CD14-positive monocyte (primary cell): ENCODE results near the gene PCDHGA12. TPM values are rescaled to one million over a fixed set of nuclear protein-coding genes. Genes with fewer than 3 reads are reported as not detected.
"Not testable (repeated sequence)": the region's sequence is repeated elsewhere in the genome, so short reads cannot be mapped to it uniquely, and the experiment has no call there.

ENCODE experiments used
- DNase-seq, 3 donors: peaks; one replicate each; pipeline ENCODE4 v3.0.0-alpha.2; 2011 to 2022
- H2AFZ ChIP-seq: 2 replicates; pipeline ENCODE4 v1.6.0; 2012; ENCODE audit warnings: mild to moderate bottlenecking, low read depth, low read length, inconsistent platforms; ENCODE audit not compliant: insufficient read depth, poor library complexity, severe bottlenecking
- H3K27ac ChIP-seq, 2 donors: 1 replicate in 1 of 2; 2 replicates in 1 of 2; pipeline ENCODE4 v1.5.1; 2012 to 2013; ENCODE audit warnings: low read length in 2 of 2, control low read depth in 1 of 2, inconsistent platforms in 1 of 2, low read depth in 1 of 2, mild to moderate bottlenecking in 1 of 2
- H3K27me3 ChIP-seq, 2 donors: one replicate each; pipeline versions ENCODE4 v1.6.0 to v1.6.1; 2011 to 2013; ENCODE audit warnings: low read length in 2 of 2; ENCODE audit not compliant: control insufficient read depth in 2 of 2, insufficient read depth in 2 of 2
- H3K36me3 ChIP-seq, 2 donors: replicated peaks in 1 of 2; 1 replicate in 1 of 2; 2 replicates in 1 of 2; pipeline versions ENCODE4 v1.5.1 to v1.6.1; 2012 to 2013; ENCODE audit warnings: low read length in 2 of 2, control low read depth in 1 of 2, inconsistent platforms in 1 of 2, mild to moderate bottlenecking in 1 of 2; ENCODE audit not compliant: insufficient read depth in 2 of 2, control insufficient read depth in 1 of 2
- H3K4me1 ChIP-seq, 2 donors: 1 replicate in 1 of 2; 2 replicates in 1 of 2; pipeline versions ENCODE4 v1.5.1 to v1.6.1; 2012 to 2013; ENCODE audit warnings: low read length in 2 of 2, control low read depth in 1 of 2, inconsistent platforms in 1 of 2, mild to moderate bottlenecking in 1 of 2, moderate library complexity in 1 of 2; ENCODE audit not compliant: insufficient read depth in 2 of 2, control insufficient read depth in 1 of 2
- H3K4me2 ChIP-seq: replicated peaks from 2 replicates; pipeline ENCODE3; 2012; ENCODE audit warnings: low read length, moderate library complexity, mild to moderate bottlenecking; ENCODE audit not compliant: poor library complexity, severe bottlenecking; ENCODE audit errors: extremely low read depth
- H3K4me3 ChIP-seq, 3 experiments: fragments of 200-600 bp in 1 of 3; sonication (generic) in 1 of 3; replicated peaks in 1 of 3; 1 replicate in 2 of 3; 2 replicates in 1 of 3; pipeline ENCODE4 v1.5.1; 2011 to 2013; ENCODE audit warnings: low read length in 3 of 3, mild to moderate bottlenecking in 3 of 3, control low read depth in 2 of 3, low read depth in 2 of 3, inconsistent platforms in 1 of 3, moderate library complexity in 1 of 3
- H3K79me2 ChIP-seq: 2 replicates; pipeline ENCODE4 v1.6.0; 2012; ENCODE audit warnings: mild to moderate bottlenecking, control low read depth, inconsistent platforms, low read length, moderate library complexity; ENCODE audit not compliant: insufficient read depth
- H3K9ac ChIP-seq: 2 replicates; pipeline ENCODE4 v1.6.0; 2017; ENCODE audit warnings: low read length, mild to moderate bottlenecking; ENCODE audit not compliant: insufficient read depth, poor library complexity, severe bottlenecking
- H3K9me3 ChIP-seq, 2 donors: replicated peaks in 1 of 2; 1 replicate in 1 of 2; 2 replicates in 1 of 2; pipeline versions ENCODE4 v1.5.1 to v1.6.1; 2012 to 2013; ENCODE audit warnings: low read length in 2 of 2, control low read depth in 1 of 2; ENCODE audit not compliant: control insufficient read depth in 1 of 2, insufficient read depth in 1 of 2
- H4K20me1 ChIP-seq: 2 replicates; pipeline ENCODE4 v1.6.0; 2012; ENCODE audit warnings: mild to moderate bottlenecking, low read length, control low read depth, moderate library complexity; ENCODE audit not compliant: insufficient read depth
- H3K27ac Mint-ChIP-seq, 7 donors: one replicate each; pipeline ENCODE4 v1.8.0; 2020; ENCODE audit warnings: mild to moderate bottlenecking in 7 of 7, mixed read lengths in 7 of 7, moderate library complexity in 6 of 7, inconsistent platforms in 2 of 7
- H3K27me3 Mint-ChIP-seq, 3 donors: one replicate each; pipeline ENCODE4 v1.8.0; 2021 to 2022; ENCODE audit warnings: low read depth in 3 of 3, mild to moderate bottlenecking in 3 of 3, mixed read lengths in 3 of 3, moderate library complexity in 3 of 3, inconsistent platforms in 1 of 3
- H3K36me3 Mint-ChIP-seq, 2 donors: one replicate each; pipeline ENCODE4 v1.8.0; 2020; ENCODE audit warnings: mixed read lengths in 2 of 2, inconsistent platforms in 1 of 2, mild to moderate bottlenecking in 1 of 2
- H3K4me1 Mint-ChIP-seq: one replicate; pipeline ENCODE4 v1.8.0; 2020; ENCODE audit warnings: mild to moderate bottlenecking, mixed read lengths
- H3K4me3 Mint-ChIP-seq, 2 donors: one replicate each; pipeline ENCODE4 v1.8.0; 2020; ENCODE audit warnings: mild to moderate bottlenecking in 2 of 2, mixed read lengths in 2 of 2, moderate library complexity in 1 of 2
- H3K9me3 Mint-ChIP-seq, 7 donors: one replicate each; pipeline ENCODE4 v1.8.0; 2020 to 2022; ENCODE audit warnings: mixed read lengths in 7 of 7, mild to moderate bottlenecking in 6 of 7, moderate library complexity in 6 of 7, inconsistent platforms in 2 of 7
- WGBS: methylation state at CpG from one replicate; pipeline ENCODE4 v1.1.5; 2013; ENCODE audit warnings: missing lambda C conversion rate; ENCODE audit not compliant: insufficient coverage; 5-methylcytosine and 5-hydroxymethylcytosine counted together
- intact Hi-C, 2 donors: fragments of 100-400 bp; cut with micrococcal nuclease; formaldehyde crosslinking; loops; one replicate each; pipeline versions ENCODE4 v1.15.0 to v1.15.1; 2023
- polyA plus RNA-seq, 3 donors: library from polyadenylated mRNA; depleted of rRNA in 1 of 3; unstranded in 2 of 3; stranded (reverse) in 1 of 3; fragments of 300-500 nt in 2 of 3; fragments of >200 nt in 1 of 3; fragmentation: Illumina TruSeq in 2 of 3; gene quantifications; 1 replicate in 2 of 3; 2 replicates in 1 of 3; pipeline ENCODE4 v1.2.3, GENCODE V29; 2012 to 2021
- TF ChIP-seq, protein P1 (sequence below): fragments of 200-600 bp; IDR thresholded peaks from one replicate; pipeline ENCODE4 v1.8.0; 2022; ENCODE audit warnings: antibody characterized with exemption, mild to moderate bottlenecking

The PCDHGA12 gene
- polyA plus RNA-seq, 3 donors, result 0.01 TPM; not detected in 2

DNA sequence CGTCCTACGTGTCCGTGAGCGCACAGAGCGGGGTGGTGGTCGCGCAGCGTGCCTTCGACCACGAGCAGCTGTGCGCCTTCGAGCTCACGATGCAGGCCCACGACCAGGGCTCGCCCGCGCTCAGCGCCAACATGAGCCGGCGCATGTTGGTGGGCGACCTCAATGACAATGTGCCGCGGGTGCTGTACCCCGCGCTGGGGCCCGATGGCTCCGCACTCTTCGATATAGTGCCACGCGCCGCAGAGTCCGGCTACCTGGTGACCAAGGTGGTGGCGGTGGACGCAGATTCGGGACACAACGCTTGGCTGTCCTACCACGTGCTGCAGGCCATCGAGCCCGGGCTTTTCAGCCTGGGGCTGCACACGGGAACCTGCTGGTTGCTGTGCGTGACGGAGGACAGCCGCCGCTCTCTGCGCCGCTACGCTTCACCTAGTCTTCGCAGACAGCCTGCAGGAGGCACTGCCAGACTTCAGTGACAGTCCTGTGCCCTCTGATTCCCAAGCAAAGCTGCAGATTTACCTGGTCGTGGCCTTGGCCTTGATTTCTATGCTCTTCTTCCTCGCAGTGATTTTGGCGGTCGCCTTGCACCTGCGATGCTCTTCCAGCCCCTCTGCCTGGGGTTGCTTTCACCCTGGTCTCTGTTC lies 2.4 kb upstream of the PCDHGA12 start:
- 60% methylated on average over 51 of the region's 53 CpGs for WGBS
- Histone ChIP-seq H3K79me2 (no peaks in the 10 kb centered on the region), H4K20me1 (no peaks in the 10 kb centered on the region), H3K9me3 (peaks cover 45 to 51% of the 10 kb centered on the region in 2 donors), H3K4me2 (no peak overlapping the region), H2AFZ (no peak overlapping the region), H3K27ac (no peak overlapping the region), H3K4me1 (peaks cover 17 to 19% of the 10 kb centered on the region in 2 donors), H3K4me3 (no peak overlapping the region), H3K36me3 (no peaks in the 10 kb centered on the region), H3K9ac (no peak overlapping the region), H3K27me3 (peaks cover 57 to 99% of the 10 kb centered on the region in 2 donors)
- TF ChIP-seq, protein P1, sequence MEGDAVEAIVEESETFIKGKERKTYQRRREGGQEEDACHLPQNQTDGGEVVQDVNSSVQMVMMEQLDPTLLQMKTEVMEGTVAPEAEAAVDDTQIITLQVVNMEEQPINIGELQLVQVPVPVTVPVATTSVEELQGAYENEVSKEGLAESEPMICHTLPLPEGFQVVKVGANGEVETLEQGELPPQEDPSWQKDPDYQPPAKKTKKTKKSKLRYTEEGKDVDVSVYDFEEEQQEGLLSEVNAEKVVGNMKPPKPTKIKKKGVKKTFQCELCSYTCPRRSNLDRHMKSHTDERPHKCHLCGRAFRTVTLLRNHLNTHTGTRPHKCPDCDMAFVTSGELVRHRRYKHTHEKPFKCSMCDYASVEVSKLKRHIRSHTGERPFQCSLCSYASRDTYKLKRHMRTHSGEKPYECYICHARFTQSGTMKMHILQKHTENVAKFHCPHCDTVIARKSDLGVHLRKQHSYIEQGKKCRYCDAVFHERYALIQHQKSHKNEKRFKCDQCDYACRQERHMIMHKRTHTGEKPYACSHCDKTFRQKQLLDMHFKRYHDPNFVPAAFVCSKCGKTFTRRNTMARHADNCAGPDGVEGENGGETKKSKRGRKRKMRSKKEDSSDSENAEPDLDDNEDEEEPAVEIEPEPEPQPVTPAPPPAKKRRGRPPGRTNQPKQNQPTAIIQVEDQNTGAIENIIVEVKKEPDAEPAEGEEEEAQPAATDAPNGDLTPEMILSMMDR, result no peak
- peak overlapping the region in 1 of 7 donors; percentile 60 for H3K27ac Mint-ChIP-seq
- H3K4me1 Mint-ChIP-seq, result peaks cover 21% of the 10 kb centered on the region
- peaks cover 28 to 56% (median 45%) of the 10 kb centered on the region in 7 donors for H3K9me3 Mint-ChIP-seq
- no peak for DNase-seq
- H3K36me3 Mint-ChIP-seq, result peaks cover 18 to 22% of the 10 kb centered on the region in 2 donors
- peaks cover 76 to 88% (median 82%) of the 10 kb centered on the region in 3 donors for H3K27me3 Mint-ChIP-seq
- H3K4me3 Mint-ChIP-seq, result peak overlapping the region in 1 of 2 donors; percentile 67
- intact Hi-C loops, result no loop called here

DNA sequence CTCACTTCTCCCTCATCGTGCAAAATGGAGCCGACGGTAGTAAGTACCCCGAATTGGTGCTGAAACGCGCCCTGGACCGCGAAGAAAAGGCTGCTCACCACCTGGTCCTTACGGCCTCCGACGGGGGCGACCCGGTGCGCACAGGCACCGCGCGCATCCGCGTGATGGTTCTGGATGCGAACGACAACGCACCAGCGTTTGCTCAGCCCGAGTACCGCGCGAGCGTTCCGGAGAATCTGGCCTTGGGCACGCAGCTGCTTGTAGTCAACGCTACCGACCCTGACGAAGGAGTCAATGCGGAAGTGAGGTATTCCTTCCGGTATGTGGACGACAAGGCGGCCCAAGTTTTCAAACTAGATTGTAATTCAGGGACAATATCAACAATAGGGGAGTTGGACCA lies 979 bp downstream of the PCDHGA12 start:
- Mint-ChIP-seq H3K4me3 (peak overlapping the region; percentile 53 to 84), H3K4me1 (peaks cover 21% of the 10 kb centered on the region), H3K9me3 (peaks cover 25 to 58% (median 44%) of the 10 kb centered on the region in 7 donors), H3K27me3 (peaks cover 58 to 74% (median 68%) of the 10 kb centered on the region in 3 donors), H3K36me3 (peaks cover 20 to 22% of the 10 kb centered on the region in 2 donors), H3K27ac (peak overlapping the region in 1 of 7 donors; percentile 19)
- Histone ChIP-seq H3K4me2 (peak overlapping the region; percentile 64), H3K4me1 (peaks cover 17 to 19% of the 10 kb centered on the region in 2 donors), H3K27me3 (peaks cover 41 to 93% of the 10 kb centered on the region in 2 donors), H3K4me3 (peak overlapping the region in 2 of 3 experiments; percentile 23 to 72), H2AFZ (peak overlapping the region; percentile 68), H3K36me3 (no peaks in the 10 kb centered on the region), H3K27ac (no peak overlapping the region), H4K20me1 (no peaks in the 10 kb centered on the region), H3K79me2 (no peaks in the 10 kb centered on the region), H3K9me3 (peaks cover 47 to 49% of the 10 kb centered on the region in 2 donors), H3K9ac (no peak overlapping the region)
- TF ChIP-seq, protein P1, result no peak
- intact Hi-C loops, result no loop called here
- WGBS, result 13% methylated on average over 37 of the region's 37 CpGs
- peak in 2 of 3 donors; percentile 15 to 36 for DNase-seq

DNA sequence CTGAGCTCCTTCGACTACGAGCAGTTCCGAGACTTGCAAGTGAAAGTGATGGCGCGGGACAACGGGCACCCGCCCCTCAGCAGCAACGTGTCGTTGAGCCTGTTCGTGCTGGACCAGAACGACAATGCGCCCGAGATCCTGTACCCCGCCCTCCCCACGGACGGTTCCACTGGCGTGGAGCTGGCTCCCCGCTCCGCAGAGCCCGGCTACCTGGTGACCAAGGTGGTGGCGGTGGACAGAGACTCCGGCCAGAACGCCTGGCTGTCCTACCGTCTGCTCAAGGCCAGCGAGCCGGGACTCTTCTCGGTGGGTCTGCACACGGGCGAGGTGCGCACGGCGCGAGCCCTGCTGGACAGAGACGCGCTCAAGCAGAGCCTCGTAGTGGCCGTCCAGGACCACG lies 2.0 kb downstream of the PCDHGA12 start:
- H3K27ac Mint-ChIP-seq, H3K4me2 ChIP-seq, H3K9ac ChIP-seq, DNase-seq, H3K79me2 ChIP-seq, H3K27ac ChIP-seq, H2AFZ ChIP-seq, H4K20me1 ChIP-seq, H3K36me3 ChIP-seq, intact Hi-C loops: not testable (repeated sequence)
- peak overlapping the region in 1 of 2 donors; percentile 84 for H3K4me3 Mint-ChIP-seq
- H3K4me3 ChIP-seq, result peak overlapping the region in 1 of 3 experiments; percentile 72
- H3K27me3 ChIP-seq, result peaks cover 33 to 93% of the 10 kb centered on the region in 2 donors
- peaks cover 17 to 19% of the 10 kb centered on the region in 2 donors for H3K4me1 ChIP-seq
- peaks cover 21% of the 10 kb centered on the region for H3K4me1 Mint-ChIP-seq
- peaks cover 25 to 54% (median 42%) of the 10 kb centered on the region in 7 donors for H3K9me3 Mint-ChIP-seq
- 36% methylated on average over 19 of the region's 38 CpGs for WGBS
- H3K9me3 ChIP-seq, result peaks cover 41% of the 10 kb centered on the region in 2 donors
- H3K27me3 Mint-ChIP-seq, result peaks cover 49 to 66% (median 62%) of the 10 kb centered on the region in 3 donors
- H3K36me3 Mint-ChIP-seq, result peaks cover 20 to 22% of the 10 kb centered on the region in 2 donors
